PC-9 (cell line): ENCODE data around the gene GSTCD.

ENCODE experiments used
- CTCF ChIP-seq: fragments of 200-600 bp; sonication (generic); conservative IDR thresholded peaks from 2 replicates; pipeline ENCODE4 v1.6.1; 2017; ENCODE audit warnings: mixed run types, antibody characterized with exemption, mild to moderate bottlenecking, moderate library complexity
- EZH2 ChIP-seq: fragments of 200-600 bp; sonication (generic); IDR thresholded peaks from 2 replicates; pipeline ENCODE4 v1.8.0; 2017; ENCODE audit warnings: antibody characterized with exemption, low read depth

- no peak for TF ChIP-seq CTCF
- no peak for TF ChIP-seq EZH2
Measured at GRCh38 chr4:105894660-105895582, 186.3 kb downstream of the GSTCD start, which contains the start of gene NPNT.
